Nephron (organoid): ENCODE data around the gene STX1A.

Experiments used
- H3K27ac Mint-ChIP-seq, 3 experiments: 2 replicates each; pipeline ENCODE4 v1.8.0; 2020; ENCODE audit warnings: mixed read lengths in 3 of 3, mild to moderate bottlenecking in 2 of 3, moderate library complexity in 1 of 3
- H3K27me3 Mint-ChIP-seq: 2 replicates; pipeline ENCODE4 v1.8.0; 2021; ENCODE audit warnings: low read depth, mild to moderate bottlenecking, moderate library complexity, mixed read lengths
- H3K36me3 Mint-ChIP-seq: 2 replicates; pipeline ENCODE4 v1.8.0; 2020; ENCODE audit warnings: low read depth, mixed read lengths
- H3K4me1 Mint-ChIP-seq: 2 replicates; pipeline ENCODE4 v1.8.0; 2020; ENCODE audit warnings: mixed read lengths
- H3K4me3 Mint-ChIP-seq, 3 experiments: 2 replicates each; pipeline ENCODE4 v1.8.0; 2020; ENCODE audit warnings: mild to moderate bottlenecking in 3 of 3, mixed read lengths in 3 of 3, moderate library complexity in 2 of 3
- H3K9me3 Mint-ChIP-seq: 2 replicates; pipeline ENCODE4 v1.8.0; 2020; ENCODE audit warnings: mixed read lengths
- TF ChIP-seq, protein P1 (sequence below), 3 experiments: fragments of 200-600 bp; sonication (generic); IDR thresholded peaks; one replicate each; pipeline ENCODE4 v1.5.0; 2021; ENCODE audit warnings: antibody characterized with exemption in 3 of 3; ENCODE audit not compliant: unreplicated experiment in 3 of 3

STX1A gene

DNA sequence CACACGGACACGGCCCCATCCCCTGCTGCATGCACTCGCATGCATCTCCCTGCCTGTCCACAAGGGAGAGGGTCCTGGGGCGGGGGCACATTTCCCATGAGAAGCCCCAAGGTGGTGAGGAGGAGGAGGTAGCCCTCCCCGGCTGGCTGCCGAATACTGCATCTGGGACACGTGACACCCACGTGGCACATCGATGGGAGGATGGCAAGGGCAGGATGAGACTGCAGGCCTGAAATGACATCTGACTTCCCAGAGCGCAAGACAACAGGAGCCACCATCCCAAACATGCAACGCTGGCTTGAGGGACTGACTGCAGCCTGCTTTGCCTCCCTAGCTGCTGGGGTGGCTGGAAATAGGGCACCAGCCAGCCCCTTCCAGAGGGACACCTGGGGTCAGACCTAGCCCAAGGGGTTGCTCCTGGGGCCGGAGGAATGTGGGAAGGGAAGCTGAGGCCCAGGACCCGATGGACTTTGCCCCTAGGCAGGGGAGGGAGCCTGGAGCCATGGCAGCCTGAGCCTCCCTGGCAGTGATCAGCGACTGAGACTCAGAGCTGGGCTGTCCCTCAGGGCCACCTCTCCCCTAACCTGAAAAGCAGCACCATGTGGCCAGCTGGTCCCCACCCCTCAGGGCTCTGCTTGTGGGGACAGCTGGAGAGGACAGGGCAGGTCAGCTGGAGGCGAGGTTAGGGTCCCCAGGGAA lies 19.9 kb downstream of the STX1A start:
- H3K27me3 Mint-ChIP-seq: no peaks in the 10 kb centered on the region

GRCh38 chr7:73698410-73698809 lies 21.1 kb downstream of the STX1A start:
- H3K36me3 Mint-ChIP-seq: peaks cover 41% of the 10 kb centered on the region
- H3K4me3 Mint-ChIP-seq: no peak overlapping the region
- peaks cover 15% of the 10 kb centered on the region for H3K4me1 Mint-ChIP-seq
- H3K27ac Mint-ChIP-seq: no peak overlapping the region
- H3K27me3 Mint-ChIP-seq: no peaks in the 10 kb centered on the region
- TF ChIP-seq, protein P1, sequence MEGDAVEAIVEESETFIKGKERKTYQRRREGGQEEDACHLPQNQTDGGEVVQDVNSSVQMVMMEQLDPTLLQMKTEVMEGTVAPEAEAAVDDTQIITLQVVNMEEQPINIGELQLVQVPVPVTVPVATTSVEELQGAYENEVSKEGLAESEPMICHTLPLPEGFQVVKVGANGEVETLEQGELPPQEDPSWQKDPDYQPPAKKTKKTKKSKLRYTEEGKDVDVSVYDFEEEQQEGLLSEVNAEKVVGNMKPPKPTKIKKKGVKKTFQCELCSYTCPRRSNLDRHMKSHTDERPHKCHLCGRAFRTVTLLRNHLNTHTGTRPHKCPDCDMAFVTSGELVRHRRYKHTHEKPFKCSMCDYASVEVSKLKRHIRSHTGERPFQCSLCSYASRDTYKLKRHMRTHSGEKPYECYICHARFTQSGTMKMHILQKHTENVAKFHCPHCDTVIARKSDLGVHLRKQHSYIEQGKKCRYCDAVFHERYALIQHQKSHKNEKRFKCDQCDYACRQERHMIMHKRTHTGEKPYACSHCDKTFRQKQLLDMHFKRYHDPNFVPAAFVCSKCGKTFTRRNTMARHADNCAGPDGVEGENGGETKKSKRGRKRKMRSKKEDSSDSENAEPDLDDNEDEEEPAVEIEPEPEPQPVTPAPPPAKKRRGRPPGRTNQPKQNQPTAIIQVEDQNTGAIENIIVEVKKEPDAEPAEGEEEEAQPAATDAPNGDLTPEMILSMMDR (IDR thresholded peaks at IDR 0.05; ENCODE audit: unreplicated experiment in 3 of 3): no peak
- no peaks in the 10 kb centered on the region for H3K9me3 Mint-ChIP-seq

More for the DNA sequence above, 19.9 kb downstream of the STX1A start:
- peaks cover 36% of the 10 kb centered on the region for H3K36me3 Mint-ChIP-seq
- H3K4me1 Mint-ChIP-seq: peaks cover 19% of the 10 kb centered on the region
- H3K27ac Mint-ChIP-seq: no peak overlapping the region
- no peaks in the 10 kb centered on the region for H3K9me3 Mint-ChIP-seq
- no peak overlapping the region for H3K4me3 Mint-ChIP-seq
- TF ChIP-seq, protein P1 (IDR thresholded peaks at IDR 0.05; ENCODE audit: unreplicated experiment in 3 of 3): no peak

- Mint-ChIP-seq H3K27ac (no peak overlapping the region), H3K36me3 (peaks cover 42% of the 10 kb centered on the region), H3K27me3 (no peaks in the 10 kb centered on the region), H3K4me3 (no peak overlapping the region), H3K4me1 (peaks cover under 1% of the 10 kb centered on the region), H3K9me3 (no peaks in the 10 kb centered on the region)
- TF ChIP-seq, protein P1 (IDR thresholded peaks at IDR 0.05; ENCODE audit: unreplicated experiment in 3 of 3): no peak
Measured at GRCh38 chr7:73696372-73696771, 23.1 kb downstream of the STX1A start.

- peaks cover 56% of the 10 kb centered on the region for H3K36me3 Mint-ChIP-seq
- H3K27ac Mint-ChIP-seq: no peak overlapping the region
- no peaks in the 10 kb centered on the region for H3K27me3 Mint-ChIP-seq
- TF ChIP-seq, protein P1 (IDR thresholded peaks at IDR 0.05; ENCODE audit: unreplicated experiment in 3 of 3): no peak
- H3K4me3 Mint-ChIP-seq: no peak overlapping the region
- H3K4me1 Mint-ChIP-seq: no peaks in the 10 kb centered on the region
- H3K9me3 Mint-ChIP-seq: no peaks in the 10 kb centered on the region
Measured at GRCh38 chr7:73690646-73691045, 28.8 kb downstream of the STX1A start.

DNA sequence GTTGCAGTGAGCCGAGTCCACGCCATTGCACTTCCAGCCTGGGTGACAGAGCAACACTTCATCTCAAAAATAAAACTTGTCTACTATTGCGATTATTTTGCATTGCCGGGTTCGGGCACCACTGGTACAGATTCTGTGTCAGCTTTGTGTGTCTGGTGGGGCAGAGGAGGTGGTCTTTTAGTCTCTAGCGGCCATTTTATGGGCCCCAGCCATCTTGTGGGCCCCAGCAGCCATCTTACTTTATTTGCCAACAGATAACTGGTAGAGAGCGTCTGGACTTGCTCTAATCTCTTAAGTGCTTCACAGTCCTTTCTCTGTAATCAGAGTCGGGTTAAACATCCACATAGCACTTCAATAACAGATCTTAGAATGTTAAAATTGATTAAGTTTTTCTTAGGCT lies 31.2 kb downstream of the STX1A start:
- TF ChIP-seq, protein P1 (IDR thresholded peaks at IDR 0.05; ENCODE audit: unreplicated experiment in 3 of 3): no peak
- Mint-ChIP-seq H3K27ac (no peak overlapping the region), H3K4me1 (peaks cover 8% of the 10 kb centered on the region), H3K27me3 (no peaks in the 10 kb centered on the region), H3K4me3 (no peak overlapping the region), H3K36me3 (peaks cover 44% of the 10 kb centered on the region), H3K9me3 (no peaks in the 10 kb centered on the region)

- Mint-ChIP-seq H3K27ac (no peak overlapping the region), H3K36me3 (peaks cover 33% of the 10 kb centered on the region), H3K4me3 (peak overlapping the region; percentile 73 to 93 (median 77)), H3K4me1 (peaks cover 26% of the 10 kb centered on the region), H3K9me3 (no peaks in the 10 kb centered on the region), H3K27me3 (no peaks in the 10 kb centered on the region)
- TF ChIP-seq, protein P1 (IDR thresholded peaks at IDR 0.05; ENCODE audit: unreplicated experiment in 3 of 3): no peak
Measured at GRCh38 chr7:73685311-73685710, 34.2 kb downstream of the STX1A start.
